Smooth muscle cell of trachea (primary cell): ENCODE data around the gene MICOS13. TPM values are rescaled to one million over a fixed set of nuclear protein-coding genes. Genes with fewer than 3 reads are reported as not detected.

Experiments used
- total RNA-seq: library from RNA; depleted of rRNA; stranded (reverse); fragments of >200 nt; gene quantifications from 2 replicates; pipeline ENCODE4 v1.2.1, GENCODE V29; 2014

The MICOS13 gene
- total RNA-seq = 28.1 and 29.5 TPM in 2 replicates

GRCh38 chr19:5680437-5681368 is at the start of gene MICOS13, which contains the start of gene HSD11B1L:
MICOS13 (minus strand) TSS chr19:5680516; CDS start chr19:5680486, 30 bp downstream.
HSD11B1L (plus strand) TSS chr19:5681027; CDS start chr19:5684833, 3,806 bp downstream.

GRCh38 chr19:5719961-5720790 is 39.9 kb upstream of the MICOS13 start, which contains the start of the genes CATSPERD and LONP1:
CATSPERD (plus strand) TSS chr19:5720637; CDS start chr19:5720738, 101 bp downstream.
LONP1 (minus strand) TSS chr19:5720146; CDS start chr19:5720132, 14 bp downstream.

GRCh38 chr19:5690125-5690954 is 10.0 kb upstream of the MICOS13 start, which contains the start of gene RPL36:
RPL36 (plus strand) TSS chr19:5690295; CDS start chr19:5690508, 213 bp downstream.

Other genes starting within 250 kb of the MICOS13 start
- not detected in 2 replicates for gene ZNRF4, start 225.1 kb downstream of the MICOS13 start, total RNA-seq
- 0.17 TPM in 1 of 2 replicates, not detected in the other for gene TINCR, start 112.6 kb downstream of the MICOS13 start, total RNA-seq
- 34.9 and 35.3 TPM in 2 replicates for gene SAFB2, start 57.7 kb downstream of the MICOS13 start, total RNA-seq
- 54.3 and 74.8 TPM in 2 replicates for gene SAFB, start 57.4 kb downstream of the MICOS13 start, total RNA-seq
- 10.9 and 27.3 TPM in 2 replicates for gene HSD11B1L, start 511 bp upstream of the MICOS13 start, total RNA-seq
- gene RPL36, start 9.8 kb upstream of the MICOS13 start, total RNA-seq = 387 and 403 TPM in 2 replicates
- gene LONP1, start 39.6 kb upstream of the MICOS13 start, total RNA-seq = 107 and 126 TPM in 2 replicates
- gene CATSPERD, start 40.1 kb upstream of the MICOS13 start, total RNA-seq = not detected in 2 replicates
- 0.44 and 0.50 TPM in 2 replicates for gene PRR22, start 104.2 kb upstream of the MICOS13 start, total RNA-seq
- 23.3 and 27.6 TPM in 2 replicates for gene DUS3L, start 110.6 kb upstream of the MICOS13 start, total RNA-seq
- gene NRTN, start 124.6 kb upstream of the MICOS13 start, total RNA-seq = 0.50 TPM in 1 of 2 replicates, not detected in the other
- gene FUT6, start 159.2 kb upstream of the MICOS13 start, total RNA-seq = not detected in 2 replicates
- gene FUT3, start 170.9 kb upstream of the MICOS13 start, total RNA-seq = not detected in 2 replicates
- not detected in 2 replicates for gene FUT5, start 190.0 kb upstream of the MICOS13 start, total RNA-seq
- 290 and 337 TPM in 2 replicates for gene NDUFA11, start 223.3 kb upstream of the MICOS13 start, total RNA-seq
- gene VMAC, start 224.4 kb upstream of the MICOS13 start, total RNA-seq = 8.6 and 11.1 TPM in 2 replicates
- 4.9 and 6.0 TPM in 2 replicates for gene CAPS, start 233.7 kb upstream of the MICOS13 start, total RNA-seq